Activated CD8-positive, alpha-beta memory T cell treated with anti-CD3 and anti-CD28 coated beads for 36 hours (primary cell): ENCODE measurements around the gene TMEM95. TPM values are rescaled to one million over a fixed set of nuclear protein-coding genes. Genes with fewer than 3 reads are reported as not detected.

Experiments
- CTCF ChIA-PET: fragments of 350-600 bp; sonication (Branson Sonifier 250); formaldehyde crosslinking; loops from one replicate; lab custom pipeline; 2021; ENCODE audit warnings: antibody characterized with exemption; lab: Charles Lee
- POLR2A ChIA-PET: fragments of 350-600 bp; sonication (Branson Sonifier 250); formaldehyde crosslinking; loops from one replicate; lab custom pipeline; 2021; ENCODE audit warnings: antibody characterized with exemption; lab: Charles Lee
- total RNA-seq, 2 experiments: library from RNA; stranded (reverse); gene quantifications; one replicate each; pipeline ENCODE4 v1.2.3, GENCODE V29; 2021

TMEM95 gene
- total RNA-seq, 2 experiments from 2014 or later = not detected

- ChIA-PET POLR2A (interaction anchor here (2.1 kb wide), 1 partner anchor 10 kb away, joined by 11 read pairs; no protein-coding TSS in a partner anchor), CTCF (interaction anchor here (1.0 to 3.6 kb wide), 8 partner anchors 10 to 100 kb away, joined by 3 to 21 read pairs (median 6); partner anchors contain the start of genes GPS2 and TMEM102)
These were observed 19.9 kb upstream of the TMEM95 start for GRCh38 chr17:7334938-7335538.

GRCh38 chr17:7335765-7336164 is 19.2 kb upstream of the TMEM95 start:
- POLR2A ChIA-PET = interaction anchor here (1.0 to 2.3 kb wide), 4 partner anchors 9 to 117 kb away, joined by 3 to 13 read pairs (median 12); partner anchors contain the start of genes ACADVL and DLG4
- CTCF ChIA-PET = interaction anchor here (0.8 to 3.6 kb wide), 13 partner anchors 9 to 803 kb away, joined by 3 to 21 read pairs (median 4); partner anchors contain the start of genes GPS2 and TMEM102

- ChIA-PET POLR2A (interaction anchor here (0.6 to 2.3 kb wide), 9 partner anchors 8 to 118 kb away, joined by 3 to 13 read pairs (median 3); partner anchors contain the start of genes ACADVL and DLG4), CTCF (interaction anchor here (0.8 to 3.6 kb wide), 15 partner anchors 8 to 802 kb away, joined by 3 to 21 read pairs (median 4); partner anchors contain the start of genes GPS2, SLC2A4 and TMEM102)
These were observed 18.4 kb upstream of the TMEM95 start, which contains the start of gene ACAP1 for GRCh38 chr17:7336240-7337175. ACAP1 (plus strand) TSS chr17:7336529; CDS start chr17:7336735, 206 bp downstream.

GRCh38 chr17:7337600-7337999 is 17.4 kb upstream of the TMEM95 start:
- ChIA-PET CTCF (interaction anchor here (0.8 to 3.6 kb wide), 7 partner anchors 7 to 56 kb away, joined by 3 to 21 read pairs (median 5); partner anchors contain the start of genes NEURL4 and SLC2A4), POLR2A (interaction anchor here (2.0 to 2.3 kb wide), 2 partner anchors 11 to 13 kb away, joined by 13 read pairs; no protein-coding TSS in a partner anchor)

- POLR2A ChIA-PET = no interaction called here
- CTCF ChIA-PET = no interaction called here
These were observed 14.8 kb upstream of the TMEM95 start for GRCh38 chr17:7340179-7340578.

- ChIA-PET CTCF (interaction anchor here (1.1 to 1.6 kb wide), 3 partner anchors 12 to 14 kb away, joined by 3 to 10 read pairs (median 3); no protein-coding TSS in a partner anchor), POLR2A (interaction anchor here (0.5 to 1.3 kb wide), 2 partner anchors 12 to 181 kb away, joined by 3 read pairs; no protein-coding TSS in a partner anchor)
These were observed 13.1 kb upstream of the TMEM95 start for GRCh38 chr17:7341842-7342241.

GRCh38 chr17:7343250-7343649 is 11.7 kb upstream of the TMEM95 start:
- POLR2A ChIA-PET = no interaction called here
- CTCF ChIA-PET = interaction anchor here (1.2 to 2.9 kb wide), 4 partner anchors 13 to 61 kb away, joined by 3 to 11 read pairs (median 10); partner anchors contain the start of genes NEURL4 and TMEM256

- POLR2A ChIA-PET = no interaction called here
These were observed 8.0 kb upstream of the TMEM95 start for GRCh38 chr17:7346761-7347614.

GRCh38 chr17:7347630-7348477 is 7.1 kb upstream of the TMEM95 start:
- POLR2A ChIA-PET = interaction anchor here (0.6 to 1.8 kb wide), 4 partner anchors 11 to 136 kb away, joined by 3 to 13 read pairs (median 4); partner anchors contain the start of genes ACAP1 and PHF23
- CTCF ChIA-PET = interaction anchor here (1.2 to 3.8 kb wide), 4 partner anchors 9 to 52 kb away, joined by 3 to 21 read pairs (median 4); partner anchors contain the start of genes ACAP1 and GPS2

More at GRCh38 chr17:7346761-7347614, 8.0 kb upstream of the TMEM95 start:
- CTCF ChIA-PET = no interaction called here

- POLR2A ChIA-PET = interaction anchor here (0.6 to 2.0 kb wide), 5 partner anchors 12 to 135 kb away, joined by 3 to 13 read pairs (median 6); partner anchors contain the start of genes ACAP1 and PHF23
- CTCF ChIA-PET = interaction anchor here (1.2 to 3.8 kb wide), 6 partner anchors 10 to 131 kb away, joined by 3 to 21 read pairs (median 4); partner anchors contain the start of genes ACAP1, GPS2 and NEURL4
These were observed 6.3 kb upstream of the TMEM95 start for GRCh38 chr17:7348478-7349242.

- ChIA-PET CTCF (interaction anchor here (1.0 to 3.8 kb wide), 5 partner anchors 15 to 232 kb away, joined by 3 to 21 read pairs (median 4); partner anchors contain the start of genes ACAP1 and MPDU1), POLR2A (interaction anchor here (1.0 to 2.0 kb wide), 2 partner anchors 15 to 43 kb away, joined by 6 to 13 read pairs; partner anchors contain the start of gene ACAP1)
These were observed 3.1 kb upstream of the TMEM95 start, which contains the start of gene KCTD11 for GRCh38 chr17:7351665-7352502. KCTD11 (plus strand) TSS chr17:7352162.

- ChIA-PET POLR2A (no interaction called here), CTCF (interaction anchor here (1.0 to 1.7 kb wide), 5 partner anchors 34 to 237 kb away, joined by 3 to 5 read pairs (median 4); partner anchors contain the start of genes SOX15 and TMEM102)
These were observed 2.5 kb upstream of the TMEM95 start for GRCh38 chr17:7352503-7352889.

- CTCF ChIA-PET = interaction anchor here (1.0 to 1.7 kb wide), 8 partner anchors 15 to 236 kb away, joined by 3 to 5 read pairs (median 4); partner anchors contain the start of genes SOX15 and TMEM102
- POLR2A ChIA-PET = interaction anchor here (1.0 to 1.3 kb wide), 2 partner anchors 17 to 83 kb away, joined by 3 read pairs; partner anchors contain the start of gene ACAP1
These were observed 1.9 kb upstream of the TMEM95 start for GRCh38 chr17:7352910-7353635.
